Epithelial cell of proximal tubule (primary cell): Measurements from ENCODE around the gene VWA1. TPM values are rescaled to one million over a fixed set of nuclear protein-coding genes. Genes with fewer than 3 reads are reported as not detected.

Experiments
- DNase-seq: peaks from one replicate; pipeline ENCODE4 v3.0.0-alpha.2; 2011; ENCODE audit warnings: low read depth
- H3K4me3 ChIP-seq: 2 replicates; pipeline ENCODE4 v1.5.1; 2011; ENCODE audit warnings: low read depth, mild to moderate bottlenecking, low read length
- CTCF ChIP-seq: conservative IDR thresholded peaks from 2 replicates; pipeline ENCODE4 v1.5.1; 2012; ENCODE audit warnings: low read depth, mild to moderate bottlenecking, low read length
- total RNA-seq: library from RNA; depleted of rRNA; stranded (reverse); fragments of >200 nt; gene quantifications from 2 replicates; pipeline ENCODE4 v1.2.3, GENCODE V29; 2015

Gene VWA1
- total RNA-seq = 41.6 and 56.3 TPM in 2 replicates

- peak within 1 kb of the TSS; percentile 49 for H3K4me3 ChIP-seq
- no peak for DNase-seq
- TF ChIP-seq CTCF = no peak
Measured at GRCh38 chr1:1435106-1435903, at the start of gene VWA1. TSS of gene VWA1 (plus strand) at chr1:1435690. CDS start at chr1:1435749, 59 bp downstream.

GRCh38 chr1:1385931-1386330 is 49.6 kb upstream of the VWA1 start:
- no peak for TF ChIP-seq CTCF
- H3K4me3 ChIP-seq = no peak overlapping the region
- DNase-seq = no peak

- no peak overlapping the region for H3K4me3 ChIP-seq
- TF ChIP-seq CTCF = no peak
- no peak for DNase-seq
Measured at GRCh38 chr1:1387098-1388077, 48.1 kb upstream of the VWA1 start.

GRCh38 chr1:1388078-1388472 is 47.4 kb upstream of the VWA1 start:
- no peak overlapping the region for H3K4me3 ChIP-seq
- no peak for TF ChIP-seq CTCF
- DNase-seq = no peak

GRCh38 chr1:1390675-1391074 is 44.8 kb upstream of the VWA1 start:
- no peak overlapping the region for H3K4me3 ChIP-seq
- no peak for TF ChIP-seq CTCF
- no peak for DNase-seq

- no peak overlapping the region for H3K4me3 ChIP-seq
- DNase-seq = no peak
- no peak for TF ChIP-seq CTCF
Measured at GRCh38 chr1:1391225-1391624, 44.3 kb upstream of the VWA1 start.
